Stomach (tissue), 9 donors: ENCODE measurements around the gene CHST12. TPM values are rescaled to one million over a fixed set of nuclear protein-coding genes. Genes with fewer than 3 reads are reported as not detected.

ENCODE experiments used
- DNase-seq, 2 donors: peaks; one replicate each; pipeline versions ENCODE4 v3.0.0 to v3.0.0-alpha.2; 2013 to 2019
- H3K27ac ChIP-seq, 5 donors: fragments of 200-600 bp in 4 of 5; sonication (generic) in 4 of 5; one replicate each; pipeline ENCODE4 v1.5.1; 2013 to 2019; ENCODE audit warnings: mild to moderate bottlenecking in 1 of 5, moderate library complexity in 1 of 5
- H3K27me3 ChIP-seq, 3 donors: fragments of 200-600 bp; sonication (generic); one replicate each; pipeline ENCODE4 v1.5.1; 2017 to 2019; ENCODE audit warnings: mixed run types in 1 of 3
- H3K36me3 ChIP-seq, 4 donors: fragments of 200-600 bp; sonication (generic); 1 replicate in 3 of 4; 2 replicates in 1 of 4; pipeline ENCODE4 v1.5.1; 2016 to 2019
- H3K4me1 ChIP-seq, 4 donors: fragments of 200-600 bp; sonication (generic); one replicate each; pipeline ENCODE4 v1.5.1; 2016 to 2019
- H3K4me3 ChIP-seq, 4 donors: fragments of 200-600 bp; sonication (generic) in 3 of 4; one replicate each; pipeline ENCODE4 v1.5.1; 2016 to 2019; ENCODE audit warnings: mild to moderate bottlenecking in 1 of 4
- H3K9me3 ChIP-seq, 4 donors: fragments of 200-600 bp; sonication (generic); one replicate each; pipeline ENCODE4 v1.5.1; 2016 to 2019
- CTCF ChIP-seq, 7 experiments: fragments of 450-650 bp in 4 of 7; fragments of 200-600 bp in 3 of 7; sonication (generic) in 3 of 7; IDR thresholded peaks; one replicate each; pipeline ENCODE4 v1.5.1; 2016 to 2019; ENCODE audit warnings: antibody characterized with exemption in 7 of 7, control low read depth in 2 of 7, mild to moderate bottlenecking in 1 of 7
- EP300 ChIP-seq: sonication (generic); formaldehyde crosslinking; IDR thresholded peaks from one replicate; pipeline ENCODE4 v1.6.1; 2017; ENCODE audit warnings: antibody characterized with exemption
- POLR2A ChIP-seq, 4 donors: fragments of 450-650 bp; IDR thresholded peaks; one replicate each; pipeline ENCODE4 v1.6.1; 2016; ENCODE audit warnings: antibody characterized with exemption in 4 of 4, control low read depth in 2 of 4, mild to moderate bottlenecking in 1 of 4, moderate library complexity in 1 of 4
- POLR2AphosphoS5 ChIP-seq, 3 donors: sonication (generic); formaldehyde crosslinking; IDR thresholded peaks; one replicate each; pipeline ENCODE4 v1.6.1; 2016; ENCODE audit warnings: antibody characterized with exemption in 3 of 3
- WGBS, 5 donors: extraction: QIAGEN DNeasy Blood & Tissue Kit in 3 of 5; methylation state at CpG; one replicate each; pipeline versions ENCODE4 v1.1.5 to v1.1.7; 2013 to 2018; 5-methylcytosine and 5-hydroxymethylcytosine counted together
- intact Hi-C: fragments of 100-400 bp; cut with DNase I; formaldehyde crosslinking; loops from one replicate; pipeline ENCODE4 v1.15.1; 2023; ENCODE audit warnings: low total_unique reads
- polyA plus RNA-seq, 3 donors: library from polyadenylated mRNA; stranded (reverse); fragments of 200-250 nt; gene quantifications; one replicate each; pipeline ENCODE4 v1.2.3, GENCODE V29; 2013
- total RNA-seq, 5 donors: library from RNA; depleted of rRNA; stranded (reverse); fragments of >200 nt; gene quantifications; one replicate each; pipeline versions ENCODE4 v1.1.0 to v1.2.3, GENCODE V29; 2014 to 2016
- donor health status: healthy with polysubstance abuse.
- donor health status: Bipolar disorder and iron deficiency.
- donor health status: healthy.

CHST12 gene
- total and polyA plus RNA-seq, 8 donors: 1.7 to 23.0 (median 6.3) TPM

- intact Hi-C loops: no loop called here
- no peak overlapping the region for H3K27ac ChIP-seq
- no peaks in the 10 kb centered on the region for H3K9me3 ChIP-seq
- H3K36me3 ChIP-seq: peaks cover 0 to 41% (median 25%) of the 10 kb centered on the region in 4 donors
- WGBS, 5 donors: 91 to 96% (median 94%) methylated on average over 5 of the region's 5 CpGs
- peaks cover 6 to 28% (median 21%) of the 10 kb centered on the region in 4 donors for H3K4me1 ChIP-seq
- DNase-seq: no peak
- TF ChIP-seq CTCF (IDR thresholded peaks at IDR 0.05): no peak
- no peak for TF ChIP-seq POLR2A (IDR thresholded peaks at IDR 0.05)
- no peak for TF ChIP-seq POLR2AphosphoS5 (IDR thresholded peaks at IDR 0.05)
- no peak for TF ChIP-seq EP300
- H3K27me3 ChIP-seq: no peaks in the 10 kb centered on the region
- H3K4me3 ChIP-seq: no peak overlapping the region
These were observed 38.1 kb downstream of the CHST12 start for GRCh38 chr7:2441430-2442058.

- intact Hi-C loops: no loop called here
- 93 to 99% (median 95%) methylated on average over 9 of the region's 9 CpGs for WGBS, 5 donors
- Histone ChIP-seq H3K9me3 (no peaks in the 10 kb centered on the region), H3K4me1 (peaks cover 0 to 22% (median 13%) of the 10 kb centered on the region in 4 donors), H3K27ac (no peak overlapping the region), H3K4me3 (no peak overlapping the region), H3K36me3 (peaks cover 0 to 36% (median 12%) of the 10 kb centered on the region in 4 donors), H3K27me3 (no peaks in the 10 kb centered on the region)
- TF ChIP-seq POLR2AphosphoS5 (IDR thresholded peaks at IDR 0.05): no peak
- no peak for TF ChIP-seq POLR2A (IDR thresholded peaks at IDR 0.05)
- TF ChIP-seq EP300: no peak
- TF ChIP-seq CTCF (IDR thresholded peaks at IDR 0.05): no peak
- DNase-seq: no peak
These were observed 40.1 kb downstream of the CHST12 start for GRCh38 chr7:2443491-2443890.

GRCh38 chr7:2444476-2444875, 41.1 kb downstream of the CHST12 start:
- peak in 1 of 2 donors; percentile 43 for DNase-seq
- peak overlapping the region in 4 of 5 donors; percentile 4 to 42 (median 20) for H3K27ac ChIP-seq
- TF ChIP-seq EP300 (no peak), CTCF (IDR thresholded peaks at IDR 0.05) (no peak), POLR2A (IDR thresholded peaks at IDR 0.05) (no peak), POLR2AphosphoS5 (IDR thresholded peaks at IDR 0.05) (no peak)
- no peak overlapping the region for H3K4me3 ChIP-seq
- no peaks in the 10 kb centered on the region for H3K27me3 ChIP-seq
- 63 to 85% (median 76%) methylated on average over 3 of the region's 3 CpGs for WGBS, 5 donors
- H3K4me1 ChIP-seq: peaks cover 0 to 22% (median 13%) of the 10 kb centered on the region in 4 donors
- intact Hi-C loops: no loop called here
- H3K36me3 ChIP-seq: peaks cover 0 to 31% (median 8%) of the 10 kb centered on the region in 4 donors
- H3K9me3 ChIP-seq: no peaks in the 10 kb centered on the region

- TF ChIP-seq POLR2AphosphoS5 (IDR thresholded peaks at IDR 0.05) (no peak), POLR2A (IDR thresholded peaks at IDR 0.05) (no peak), EP300 (no peak), CTCF (IDR thresholded peaks at IDR 0.05) (no peak)
- Histone ChIP-seq H3K4me1 (peaks cover 0 to 21% (median 10%) of the 10 kb centered on the region in 4 donors), H3K27ac (peak overlapping the region in 4 of 5 donors; percentile 4 to 42 (median 20)), H3K27me3 (no peaks in the 10 kb centered on the region), H3K4me3 (no peak overlapping the region), H3K9me3 (no peaks in the 10 kb centered on the region), H3K36me3 (peaks cover 0 to 31% (median 8%) of the 10 kb centered on the region in 4 donors)
- intact Hi-C loops: no loop called here
- DNase-seq: no peak
- 81 to 89% (median 87%) methylated on average over 10 of the region's 10 CpGs for WGBS, 5 donors
These were observed 41.6 kb downstream of the CHST12 start for GRCh38 chr7:2445047-2445446.
